Transverse colon (tissue), 3 donors: ENCODE data around the gene CSH1.

Experiments
- CTCF ChIP-seq, 5 experiments: fragments of 200-600 bp in 3 of 5; fragments of 450-650 bp in 2 of 5; sonication (generic) in 3 of 5; IDR thresholded peaks; 1 replicate in 2 of 5; 2 replicates in 3 of 5; pipeline ENCODE4 v1.5.1; 2016 to 2017; ENCODE audit warnings: antibody characterized with exemption in 5 of 5, inconsistent platforms in 3 of 5, mild to moderate bottlenecking in 2 of 5, moderate library complexity in 1 of 5
- EP300 ChIP-seq: sonication (generic); formaldehyde crosslinking; IDR thresholded peaks from one replicate; pipeline ENCODE4 v1.6.1; 2017; ENCODE audit warnings: antibody characterized with exemption, low read depth

- TF ChIP-seq CTCF (IDR thresholded peaks at IDR 0.05): peak; percentile 38 to 69 (median 55)
- no peak for TF ChIP-seq EP300
These were observed 14.3 kb downstream of the CSH1 start, which contains the start of gene GH2 for GRCh38 chr17:63881935-63882601.
